ENCODE results near the gene SLC7A1. TPM values are rescaled to one million over a fixed set of nuclear protein-coding genes. Genes with fewer than 3 reads are reported as not detected.
A peak's percentile ranks its signal among the peaks of the same experiment; 100 is the strongest.

Gene SLC7A1
- total and polyA plus RNA-seq, 7 donors: 0.79 to 14.7 (median 3.2) TPM

DNA sequence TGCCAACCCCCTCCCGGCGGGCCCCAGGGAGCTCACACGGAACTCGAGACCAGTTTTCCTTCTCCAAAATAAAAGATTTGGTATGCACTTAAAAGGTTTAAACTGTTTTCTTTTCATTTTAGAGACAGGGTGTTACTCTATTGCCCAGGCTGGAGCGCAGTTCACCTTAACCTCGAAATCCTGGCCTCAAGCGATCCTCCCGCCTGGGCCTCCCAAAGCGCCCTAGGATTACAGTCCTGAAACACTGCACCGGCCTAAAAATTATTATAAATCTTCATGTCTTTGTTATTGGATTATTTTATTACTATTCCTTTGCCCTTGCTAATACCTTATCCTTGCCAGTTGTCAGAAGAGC is 553 bp upstream of the SLC7A1 start:
- no peaks in the 10 kb centered on the region for H3K36me3 ChIP-seq (ENCODE audit: insufficient read depth in 1 of 2, low read depth in 1 of 2)
- intact Hi-C loops (cut with DNase I): loop anchor here in 1 of 2 donors (10.0 kb wide), 1 partner anchor 519 kb away; no protein-coding TSS in a partner anchor
- H3K4me1 ChIP-seq: peaks cover 7% of the 10 kb centered on the region
- TF ChIP-seq, protein P1, sequence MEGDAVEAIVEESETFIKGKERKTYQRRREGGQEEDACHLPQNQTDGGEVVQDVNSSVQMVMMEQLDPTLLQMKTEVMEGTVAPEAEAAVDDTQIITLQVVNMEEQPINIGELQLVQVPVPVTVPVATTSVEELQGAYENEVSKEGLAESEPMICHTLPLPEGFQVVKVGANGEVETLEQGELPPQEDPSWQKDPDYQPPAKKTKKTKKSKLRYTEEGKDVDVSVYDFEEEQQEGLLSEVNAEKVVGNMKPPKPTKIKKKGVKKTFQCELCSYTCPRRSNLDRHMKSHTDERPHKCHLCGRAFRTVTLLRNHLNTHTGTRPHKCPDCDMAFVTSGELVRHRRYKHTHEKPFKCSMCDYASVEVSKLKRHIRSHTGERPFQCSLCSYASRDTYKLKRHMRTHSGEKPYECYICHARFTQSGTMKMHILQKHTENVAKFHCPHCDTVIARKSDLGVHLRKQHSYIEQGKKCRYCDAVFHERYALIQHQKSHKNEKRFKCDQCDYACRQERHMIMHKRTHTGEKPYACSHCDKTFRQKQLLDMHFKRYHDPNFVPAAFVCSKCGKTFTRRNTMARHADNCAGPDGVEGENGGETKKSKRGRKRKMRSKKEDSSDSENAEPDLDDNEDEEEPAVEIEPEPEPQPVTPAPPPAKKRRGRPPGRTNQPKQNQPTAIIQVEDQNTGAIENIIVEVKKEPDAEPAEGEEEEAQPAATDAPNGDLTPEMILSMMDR (IDR thresholded peaks at IDR 0.05): no peak
- ATAC-seq (no peak), DNase-seq (no peak)
- H3K4me3 ChIP-seq: peak overlapping the region; percentile 79
- no peak overlapping the region for H3K27ac ChIP-seq
- WGBS, 3 donors: 41 to 45% (median 44%) methylated on average over 10 of the region's 10 CpGs
- no peaks in the 10 kb centered on the region for H3K9me3 ChIP-seq
- peaks cover 0 to 35% (median 7%) of the 10 kb centered on the region in 3 donors for H3K27me3 ChIP-seq (ENCODE audit: insufficient read depth in 3 of 3, low read length in 2 of 3)

DNA sequence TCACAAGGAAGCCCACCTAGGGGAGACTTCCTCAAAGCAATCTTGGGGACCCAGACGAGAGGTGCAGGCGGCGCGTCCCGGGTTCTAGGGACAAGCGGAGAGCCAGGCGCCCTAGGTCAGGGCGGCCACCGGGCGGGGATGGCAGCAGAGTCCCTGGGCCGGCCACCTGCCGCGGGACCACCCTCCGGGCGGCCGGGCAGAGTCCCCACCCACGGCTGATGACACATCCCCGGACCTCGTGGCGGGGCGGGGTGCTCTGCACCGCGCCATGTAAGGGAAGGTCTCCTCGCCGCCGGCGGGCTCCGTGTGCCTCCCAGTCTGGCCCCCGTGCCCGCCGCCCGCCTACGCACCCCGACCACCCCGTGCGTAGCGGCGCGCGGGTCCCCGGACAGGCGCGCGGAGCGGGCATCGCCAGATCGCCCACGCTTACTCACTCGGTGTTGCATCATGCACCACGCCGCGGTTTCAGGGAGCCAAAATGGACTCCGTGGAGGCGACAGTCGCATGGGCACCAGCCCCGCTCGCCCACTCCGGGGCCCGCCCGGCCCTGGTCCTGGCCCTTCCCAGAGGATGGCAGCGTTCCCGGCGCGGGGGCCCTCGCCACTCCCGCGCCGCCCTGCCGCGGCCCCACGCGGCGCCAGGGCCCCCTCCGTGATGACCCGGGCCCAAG is 643 bp downstream of the SLC7A1 start:
- Histone ChIP-seq H3K4me1 (peaks cover 7% of the 10 kb centered on the region), H3K9me3 (no peaks in the 10 kb centered on the region), H3K36me3 (ENCODE audit: insufficient read depth in 1 of 2, low read depth in 1 of 2) (no peaks in the 10 kb centered on the region), H3K4me3 (peak overlapping the region; percentile 79), H3K27me3 (ENCODE audit: insufficient read depth in 3 of 3, low read length in 2 of 3) (peaks cover 0 to 35% (median 7%) of the 10 kb centered on the region in 3 donors), H3K27ac (peak overlapping the region; percentile 72)
- intact Hi-C loops (cut with DNase I): loop anchor here in 1 of 2 donors (10.0 kb wide), 1 partner anchor 520 kb away; no protein-coding TSS in a partner anchor
- TF ChIP-seq, protein P1 (IDR thresholded peaks at IDR 0.05): no peak
- ATAC-seq (peak; percentile 64 to 75 (median 69)), DNase-seq (peak; percentile 78 to 80)
- 1% methylated on average over 42 to 75 of the region's 75 CpGs for WGBS, 3 donors

DNA sequence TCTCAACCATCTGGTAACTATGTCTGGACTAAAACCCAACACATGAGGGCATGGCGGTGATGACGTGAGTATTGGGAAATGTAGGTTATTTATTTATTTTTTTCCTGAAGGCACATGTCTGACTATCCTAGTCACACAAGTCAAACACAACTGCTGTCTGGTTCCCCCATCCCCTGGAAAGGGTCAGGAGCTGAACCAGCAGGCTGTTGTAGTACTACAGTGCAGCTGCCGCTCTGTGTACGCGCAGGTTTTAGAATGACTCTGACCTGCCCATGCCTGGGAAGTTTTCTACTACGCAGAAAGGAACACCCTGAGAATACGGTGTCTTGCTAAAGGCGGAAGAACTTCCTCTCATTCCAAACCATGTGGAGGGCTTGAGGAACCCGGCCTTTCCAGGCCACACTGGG is 1.2 kb downstream of the SLC7A1 start:
- Histone ChIP-seq H3K4me1 (peaks cover 7% of the 10 kb centered on the region), H3K27ac (peak overlapping the region; percentile 72), H3K4me3 (peak overlapping the region; percentile 79), H3K9me3 (no peaks in the 10 kb centered on the region), H3K27me3 (ENCODE audit: insufficient read depth in 3 of 3, low read length in 2 of 3) (peaks cover 0 to 35% (median 7%) of the 10 kb centered on the region in 3 donors), H3K36me3 (ENCODE audit: insufficient read depth in 1 of 2, low read depth in 1 of 2) (no peaks in the 10 kb centered on the region)
- TF ChIP-seq, protein P1 (IDR thresholded peaks at IDR 0.05): no peak
- intact Hi-C loops (cut with DNase I): loop anchor here in 1 of 2 donors (10.0 kb wide), 1 partner anchor 520 kb away; no protein-coding TSS in a partner anchor
- ATAC-seq (peak; percentile 33 to 54 (median 44)), DNase-seq (no peak)
- 15 to 26% (median 21%) methylated on average over 9 of the region's 9 CpGs for WGBS, 3 donors

DNA sequence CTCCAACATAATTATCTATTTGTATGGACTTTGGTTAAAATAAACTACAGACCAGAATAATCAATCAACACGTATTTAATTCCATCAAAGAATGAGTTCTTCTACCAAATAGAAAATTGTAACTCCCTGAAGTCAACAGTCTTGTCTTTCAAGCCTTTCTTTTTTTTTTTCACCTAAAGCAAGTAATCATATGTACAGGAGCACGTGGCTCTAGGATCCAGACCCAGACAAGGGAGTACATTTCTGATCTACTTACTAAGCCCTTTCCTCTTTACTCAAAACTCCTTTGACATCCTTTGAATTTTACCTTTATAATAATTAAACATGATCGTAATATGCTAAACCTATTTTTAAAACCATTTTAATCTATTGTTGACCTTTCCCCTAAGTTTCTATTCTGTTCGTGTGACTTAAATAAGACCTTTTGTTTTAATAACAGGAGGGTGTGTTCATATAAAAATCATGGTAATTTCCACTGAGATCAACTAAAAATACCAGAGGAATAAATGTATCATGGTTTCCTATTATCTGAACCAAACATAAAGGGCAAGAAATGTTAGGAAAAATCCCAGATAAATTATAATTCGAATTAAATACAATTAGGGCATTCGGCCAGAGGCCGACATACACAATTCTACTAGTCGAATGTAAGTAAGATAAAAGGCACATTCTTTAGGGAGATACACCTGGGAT is 1.7 kb downstream of the SLC7A1 start:
- Histone ChIP-seq H3K4me1 (peaks cover 7% of the 10 kb centered on the region), H3K36me3 (ENCODE audit: insufficient read depth in 1 of 2, low read depth in 1 of 2) (no peaks in the 10 kb centered on the region), H3K9me3 (no peaks in the 10 kb centered on the region), H3K27ac (no peak overlapping the region), H3K4me3 (peak overlapping the region; percentile 79), H3K27me3 (ENCODE audit: insufficient read depth in 3 of 3, low read length in 2 of 3) (peaks cover 0 to 30% (median 7%) of the 10 kb centered on the region in 3 donors)
- 68 to 76% (median 70%) methylated on average over 8 of the region's 8 CpGs for WGBS, 3 donors
- intact Hi-C loops (cut with DNase I): loop anchor here in 1 of 2 donors (10.0 kb wide), 1 partner anchor 521 kb away; no protein-coding TSS in a partner anchor
- no peak for DNase-seq
- ATAC-seq: no peak
- TF ChIP-seq, protein P1 (IDR thresholded peaks at IDR 0.05): no peak

All from psoas muscle (tissue), 8 donors.